GM19463 (cell line): ENCODE results near the gene PAQR8.
A peak's percentile ranks its signal among the peaks of the same experiment; 100 is the strongest.

Source experiments
- ATAC-seq: cut with Tn5 transposase; IDR thresholded peaks from one replicate; pipeline ENCODE4 v1.9.1; 2021; ENCODE audit warnings: mild to moderate bottlenecking, moderate library complexity; ENCODE audit not compliant: unreplicated experiment

PAQR8 gene

DNA sequence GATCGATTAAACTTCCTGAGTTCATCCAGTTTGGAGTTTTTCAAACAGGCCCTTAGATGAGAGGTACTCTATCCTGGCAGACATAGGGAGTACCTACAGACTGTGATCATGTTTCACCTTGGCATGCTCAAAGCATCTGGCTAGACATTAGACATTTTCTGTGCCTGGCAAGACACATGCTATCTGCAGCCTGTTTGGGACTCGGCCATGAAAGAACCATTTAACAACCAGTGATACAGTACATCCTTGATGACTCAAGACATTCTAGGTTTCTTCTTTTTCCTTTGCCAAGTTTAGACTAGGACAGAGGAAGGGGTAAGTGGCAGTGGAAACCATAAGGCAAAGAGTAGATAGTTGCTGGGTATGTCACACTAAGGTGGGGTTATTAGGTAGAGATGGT, 15.4 kb upstream of the PAQR8 start:
- no peak for ATAC-seq

DNA sequence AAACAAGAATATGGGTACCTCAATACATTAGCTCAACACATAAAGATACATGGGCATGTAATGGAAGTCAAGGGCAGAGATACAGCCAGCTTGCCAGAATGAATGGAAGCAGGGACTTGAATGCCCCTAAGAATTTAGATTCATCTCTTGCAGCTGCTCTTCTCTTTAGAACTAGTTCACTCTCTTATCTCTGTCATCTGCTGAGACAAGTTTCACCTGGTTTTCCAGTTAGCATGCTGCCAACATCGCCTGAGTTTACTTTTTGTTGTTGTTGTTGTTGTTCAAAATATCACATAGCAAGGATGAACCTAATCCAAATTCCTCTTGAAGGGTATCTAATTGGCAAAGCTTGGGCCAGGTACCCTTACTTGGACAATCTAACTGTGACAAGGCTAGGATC, 14.1 kb upstream of the PAQR8 start:
- ATAC-seq = no peak

DNA sequence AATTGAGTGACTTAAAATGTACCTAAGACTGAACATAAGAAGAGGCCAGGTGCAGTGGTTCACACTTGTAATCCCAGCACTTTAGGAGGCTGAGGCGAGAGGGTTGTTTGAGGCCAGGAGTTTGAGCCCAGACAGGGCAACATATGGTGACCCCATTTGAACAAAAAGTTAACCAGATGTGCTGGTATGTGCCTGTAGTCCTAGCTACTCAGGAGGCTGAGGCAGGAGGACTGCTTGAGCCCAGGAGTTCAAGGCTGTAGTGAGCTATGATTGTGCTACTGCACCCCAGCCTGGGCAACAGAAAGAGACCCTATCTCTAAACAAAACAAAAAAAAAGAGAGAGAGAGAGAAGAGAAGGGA, 10.1 kb upstream of the PAQR8 start:
- no peak for ATAC-seq

DNA sequence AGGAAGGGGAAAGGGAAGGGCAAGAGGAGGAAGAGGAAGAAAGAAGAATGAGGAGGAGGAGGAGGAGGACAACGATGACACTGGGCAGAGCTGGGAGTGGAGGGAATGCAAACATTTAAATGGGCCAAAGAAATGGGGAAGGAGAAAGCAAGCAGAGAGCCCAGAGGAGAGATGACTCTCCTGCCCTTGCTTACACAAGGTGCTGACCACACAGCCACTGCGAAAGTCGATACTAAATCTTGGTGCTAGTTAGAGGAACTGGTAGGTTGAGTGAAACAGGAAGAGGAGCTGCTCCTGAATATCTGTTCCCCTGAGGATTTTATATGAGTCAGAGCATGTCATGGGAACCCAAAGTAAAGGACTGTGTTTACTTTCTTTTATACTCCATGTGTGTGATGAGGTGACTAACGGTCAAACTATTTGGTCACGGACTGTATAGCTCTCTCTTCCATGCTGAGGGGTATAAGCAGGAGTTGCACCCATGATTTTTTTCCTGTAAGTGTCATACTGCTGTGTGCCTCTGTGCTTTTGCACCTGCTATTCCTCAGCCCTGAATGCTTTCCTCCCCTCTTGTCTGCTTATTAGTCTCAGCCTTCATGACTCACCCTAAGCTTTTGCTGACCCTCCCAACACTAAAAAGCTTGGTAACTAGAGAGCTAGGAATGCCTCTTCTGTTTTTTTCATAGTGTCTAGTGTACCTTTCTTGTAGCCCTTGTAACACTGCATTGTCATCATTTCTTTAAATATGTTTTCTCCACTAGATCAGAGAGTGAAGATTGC, 9.5 kb upstream of the PAQR8 start:
- peak; percentile 91 for ATAC-seq

DNA sequence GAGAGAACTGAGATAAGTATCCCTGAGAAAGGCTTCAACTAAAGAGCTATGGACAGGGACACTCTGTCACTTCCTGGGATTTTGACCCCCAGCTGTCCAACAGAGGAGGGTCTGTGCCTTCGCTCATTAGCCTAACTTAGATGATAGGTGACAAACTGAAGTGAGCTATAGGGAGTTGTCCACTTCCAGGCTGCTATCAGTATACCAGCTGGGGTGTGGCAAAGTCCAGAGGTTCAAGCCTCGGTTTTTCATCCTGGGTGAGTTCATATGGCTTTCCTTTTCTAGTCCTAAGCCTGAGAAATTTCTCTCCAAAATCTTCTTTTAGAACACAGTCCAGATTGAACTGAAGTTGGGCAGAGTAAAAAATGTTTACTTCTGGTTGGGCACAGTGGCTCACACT, 5.9 kb upstream of the PAQR8 start:
- ATAC-seq = no peak

DNA sequence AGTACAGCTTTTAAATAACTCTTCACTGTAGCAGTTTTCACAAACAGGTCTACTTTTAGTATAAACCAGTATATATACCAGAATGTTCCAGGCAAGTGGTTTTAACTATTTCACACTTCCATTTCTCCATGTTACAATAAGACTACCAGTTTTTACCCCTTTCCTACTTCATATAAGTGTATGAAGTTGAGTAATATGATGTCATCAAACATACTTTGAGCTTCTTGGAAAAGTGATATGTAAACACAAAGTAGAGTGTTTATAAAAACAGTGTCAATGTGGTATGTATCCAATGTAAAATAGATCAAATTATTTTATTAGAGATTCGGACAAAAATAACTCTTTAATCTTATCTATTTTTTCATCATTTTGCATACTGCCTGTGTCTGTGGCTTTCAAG, 2.5 kb upstream of the PAQR8 start:
- ATAC-seq = no peak

DNA sequence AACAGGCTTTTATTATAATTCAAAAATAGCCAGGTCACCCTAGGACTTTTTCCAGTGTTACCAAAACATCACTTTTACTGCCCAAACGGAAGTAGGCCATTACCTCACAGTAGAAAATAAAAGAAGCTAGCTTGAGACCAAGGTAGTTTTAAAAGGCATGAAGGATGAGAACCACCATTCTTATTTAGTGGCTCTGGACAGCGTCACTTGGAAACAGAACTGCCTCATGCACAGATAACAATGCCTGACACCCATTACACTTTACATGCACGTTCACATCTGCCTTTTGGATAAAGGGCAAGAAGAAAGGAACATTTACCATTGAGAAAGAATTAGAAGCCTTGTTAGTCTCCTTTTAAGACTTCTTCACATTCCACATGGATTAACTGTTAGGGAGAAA, 1.9 kb upstream of the PAQR8 start:
- ATAC-seq = no peak

DNA sequence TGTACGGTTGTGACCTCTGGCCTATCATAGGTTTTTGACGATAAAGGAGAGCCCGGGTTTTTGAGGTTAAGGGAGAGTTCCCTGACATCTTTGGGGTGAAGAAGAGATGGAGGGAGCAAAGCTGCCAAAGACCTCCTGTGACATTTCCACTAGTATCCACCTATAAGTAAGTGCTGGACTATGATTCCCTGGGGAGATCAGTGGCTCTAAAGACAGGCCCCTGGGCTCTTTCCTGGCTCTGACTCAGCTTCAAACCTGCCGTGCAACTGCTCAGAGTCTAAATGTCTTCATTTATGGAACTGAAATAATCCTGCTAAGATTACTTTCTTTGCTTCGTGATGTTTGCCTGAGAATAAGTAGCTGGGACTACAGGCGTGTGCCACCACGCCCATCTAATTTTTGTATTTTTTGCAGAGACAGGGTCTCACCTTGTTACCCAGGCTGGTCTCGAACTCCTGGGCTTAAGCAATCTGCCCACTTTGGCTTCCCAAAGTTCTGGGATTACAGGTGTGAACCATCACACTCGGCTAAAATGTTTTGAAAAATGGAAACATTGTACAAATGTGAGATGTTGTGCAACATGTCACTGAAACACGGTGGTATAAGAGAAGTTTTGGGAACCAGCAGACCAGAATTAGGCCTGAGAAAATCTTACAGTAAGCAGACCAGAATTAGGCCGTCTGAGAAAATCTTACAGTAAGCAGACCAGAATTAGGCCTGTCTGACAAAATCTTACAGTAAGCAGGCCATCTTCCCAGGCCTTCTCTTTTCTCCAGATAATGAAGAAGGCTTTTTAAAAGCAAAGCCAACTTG, 1.1 kb upstream of the PAQR8 start:
- ATAC-seq = no peak

DNA sequence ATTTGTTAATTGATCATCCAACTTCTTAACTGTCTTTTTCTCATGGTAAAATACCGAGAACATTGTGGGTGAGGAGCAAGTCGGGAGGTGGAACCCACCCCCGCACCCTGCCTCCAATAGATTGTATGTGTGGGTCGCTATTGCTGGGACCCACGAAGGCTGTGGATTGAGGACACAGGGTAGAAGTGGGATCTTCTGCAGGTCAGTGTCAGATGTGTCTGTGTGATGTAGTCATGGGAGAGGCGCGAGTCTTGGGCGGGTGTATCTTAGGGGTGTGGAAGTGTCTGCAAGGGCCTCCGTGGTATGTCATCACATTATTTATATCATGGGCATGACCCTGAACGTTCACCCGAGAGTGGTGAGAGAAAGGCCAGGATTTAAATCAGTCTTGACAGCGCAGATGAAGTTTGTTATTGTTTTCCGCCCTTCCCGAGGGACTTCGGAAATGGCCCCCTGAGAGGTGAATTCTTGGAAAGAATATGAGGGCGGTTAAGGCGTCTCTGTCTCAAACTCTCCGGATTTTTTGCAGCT, 472 bp upstream of the PAQR8 start:
- ATAC-seq = peak; percentile 1

DNA sequence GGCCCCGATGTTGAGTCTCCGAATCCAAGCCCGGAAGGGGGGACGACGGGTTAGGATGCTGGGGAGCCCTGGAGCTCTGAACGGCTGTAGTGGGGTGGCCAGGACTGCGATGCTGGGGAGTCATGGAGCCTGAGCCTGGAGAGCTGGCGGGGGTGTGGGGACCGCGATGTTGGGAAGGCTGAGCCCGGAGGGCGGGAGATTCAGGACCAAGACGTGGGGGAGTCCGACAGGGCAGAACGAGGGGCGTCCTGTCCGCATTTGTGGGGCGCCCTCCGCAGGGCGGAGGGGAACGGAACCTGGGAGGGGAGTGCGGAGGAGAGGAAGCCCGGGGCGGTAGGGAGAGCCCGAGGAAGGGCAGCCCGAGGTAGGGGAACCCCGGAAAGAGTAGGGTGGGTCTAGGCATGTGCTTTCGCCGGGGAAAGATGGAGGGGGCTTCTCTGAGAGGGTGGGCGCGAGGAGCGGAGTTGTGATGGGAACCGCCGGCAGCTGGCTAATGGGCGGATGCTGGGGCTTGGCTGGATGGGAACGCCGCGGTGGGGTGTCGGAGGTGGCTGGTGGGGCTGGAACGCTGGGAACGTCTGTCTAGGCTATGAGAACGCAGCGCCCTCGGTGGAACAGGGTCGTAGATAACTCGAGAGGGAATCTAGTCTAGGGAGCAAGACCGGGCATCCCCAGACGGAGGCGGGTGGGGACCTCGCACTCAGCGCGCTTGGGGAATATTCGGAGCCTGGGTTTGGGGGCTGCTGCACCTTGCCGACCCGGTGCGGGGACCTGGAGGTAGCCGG, 684 bp downstream of the PAQR8 start:
- peak; percentile 42 for ATAC-seq

DNA sequence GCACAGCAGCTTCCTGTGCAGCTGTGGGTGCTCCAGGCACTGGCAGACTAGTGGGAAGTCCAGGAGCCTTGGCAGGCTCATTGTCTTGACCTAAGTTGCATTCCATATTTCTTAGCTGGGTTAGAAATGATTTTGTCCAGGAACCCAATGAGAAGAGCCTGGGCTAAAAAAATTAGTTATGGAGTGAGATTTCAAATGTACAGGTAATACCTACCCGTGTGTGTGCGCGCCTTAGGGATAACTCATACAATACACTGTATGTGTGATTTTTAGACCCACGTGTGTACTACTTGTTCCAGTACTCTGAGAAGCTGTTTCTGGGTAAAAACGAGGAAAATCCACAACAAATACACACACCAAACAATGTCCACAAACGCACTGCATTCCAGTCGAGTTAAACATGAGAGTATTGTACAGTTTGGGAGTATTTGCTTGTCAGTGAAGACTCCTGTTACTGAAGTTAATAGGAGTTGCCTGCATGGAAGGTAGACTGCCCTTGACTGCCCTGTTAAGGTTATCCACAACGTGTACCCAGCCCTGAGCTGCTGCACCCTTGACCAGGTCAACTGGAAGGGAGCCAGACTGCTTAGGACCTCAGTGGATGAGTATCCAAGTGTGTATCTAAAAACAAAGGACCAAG, 1.4 kb downstream of the PAQR8 start:
- no peak for ATAC-seq

DNA sequence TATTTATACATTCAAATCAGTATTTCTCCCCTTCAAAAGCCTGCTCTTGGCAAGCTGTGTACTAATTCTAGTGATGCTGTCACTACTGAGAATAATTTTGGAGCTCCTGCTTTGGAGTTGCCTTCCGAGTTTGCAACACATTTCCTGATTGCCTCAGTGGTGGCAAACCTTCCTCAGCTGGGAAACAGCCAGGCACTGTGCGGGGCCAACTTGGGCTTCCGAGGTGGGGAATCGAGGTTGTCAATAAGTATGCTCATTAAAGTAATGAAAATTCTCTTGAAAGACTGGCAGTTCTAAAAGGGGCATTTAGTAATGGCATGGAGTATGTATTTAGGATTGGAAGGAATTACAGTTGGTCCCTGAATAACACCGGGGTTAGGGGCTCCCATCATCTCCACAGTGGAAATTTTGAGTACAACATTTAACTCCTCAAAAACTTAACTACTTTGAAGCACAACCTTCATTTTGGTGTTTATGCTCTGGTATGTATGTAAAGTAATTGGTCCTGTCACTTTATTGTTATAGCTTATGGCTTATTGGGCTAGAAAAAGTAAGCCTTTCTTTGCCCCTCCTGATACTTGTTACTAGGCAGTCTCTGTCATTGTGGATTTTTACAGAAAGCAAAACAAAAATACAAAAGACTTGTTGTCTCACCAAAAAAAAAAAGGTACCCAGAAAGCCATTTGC, 2.7 kb downstream of the PAQR8 start:
- no peak for ATAC-seq

DNA sequence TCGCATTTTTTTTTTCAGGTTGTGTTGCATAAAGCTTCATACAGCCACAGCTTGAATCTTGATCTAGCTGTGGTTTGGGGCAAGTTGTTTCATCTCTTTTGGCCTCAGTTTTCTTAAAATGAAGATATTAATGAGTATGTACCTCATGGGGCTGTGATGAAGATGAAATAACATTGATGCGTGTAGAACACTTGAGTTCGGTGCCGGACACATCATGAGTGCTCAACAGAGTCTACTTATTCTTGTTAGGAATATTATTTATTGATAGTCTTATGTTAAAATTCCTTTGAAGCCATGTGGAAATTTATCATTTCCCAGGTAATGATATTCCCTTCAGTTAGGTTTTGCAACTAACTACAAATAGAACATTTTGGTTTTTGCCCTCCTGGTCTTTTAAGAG, 3.4 kb downstream of the PAQR8 start:
- no peak for ATAC-seq

DNA sequence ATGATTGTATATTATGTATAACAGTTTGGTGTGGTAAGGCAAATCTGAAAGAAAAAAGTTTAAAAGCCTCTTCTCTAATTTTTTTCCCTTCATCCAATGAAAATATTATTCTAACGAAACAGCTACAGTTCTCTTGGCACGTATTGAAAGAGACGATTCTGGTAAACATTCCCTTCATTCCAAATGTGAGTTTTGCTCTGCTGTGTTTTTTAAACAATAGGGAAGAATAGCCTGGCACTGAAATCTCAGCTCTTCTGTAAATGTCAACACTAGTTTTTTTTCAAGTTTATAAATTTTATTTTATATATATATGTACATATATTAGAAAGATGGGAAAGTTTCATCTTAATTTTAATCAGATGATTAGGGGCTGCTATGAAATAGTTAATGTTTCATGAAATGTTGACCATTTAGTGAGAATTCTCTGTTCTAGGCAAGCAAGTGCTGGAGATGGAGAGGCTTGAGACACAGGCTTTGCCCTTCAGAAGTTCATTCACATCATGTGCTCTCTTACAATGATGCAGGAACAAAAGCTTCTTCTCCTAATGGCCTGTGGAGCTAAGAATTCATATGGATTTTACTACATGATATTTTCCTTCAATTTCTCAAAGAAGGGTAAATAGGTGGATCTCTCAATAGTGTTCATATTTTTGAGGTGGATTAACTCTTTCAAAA, 4.1 kb downstream of the PAQR8 start:
- ATAC-seq = no peak

DNA sequence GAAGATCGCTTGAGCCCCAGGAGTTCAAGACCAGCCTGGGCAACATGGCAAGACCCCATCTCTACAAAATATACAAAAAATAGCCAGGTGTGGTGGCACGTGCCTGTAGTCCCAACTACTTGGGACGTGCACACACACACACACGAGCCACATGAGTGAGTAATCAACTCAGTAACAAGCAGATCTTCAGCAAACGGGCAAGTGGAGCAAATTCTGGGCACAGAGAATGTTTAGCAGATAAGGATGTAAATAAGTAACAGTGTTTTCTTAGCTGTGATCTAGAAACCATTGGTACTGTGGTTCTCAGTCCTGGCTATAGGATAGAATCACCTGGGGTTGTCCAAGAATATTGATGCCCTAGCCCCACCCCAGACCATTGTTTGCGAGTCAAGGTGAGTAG, 6.1 kb downstream of the PAQR8 start:
- no peak for ATAC-seq

DNA sequence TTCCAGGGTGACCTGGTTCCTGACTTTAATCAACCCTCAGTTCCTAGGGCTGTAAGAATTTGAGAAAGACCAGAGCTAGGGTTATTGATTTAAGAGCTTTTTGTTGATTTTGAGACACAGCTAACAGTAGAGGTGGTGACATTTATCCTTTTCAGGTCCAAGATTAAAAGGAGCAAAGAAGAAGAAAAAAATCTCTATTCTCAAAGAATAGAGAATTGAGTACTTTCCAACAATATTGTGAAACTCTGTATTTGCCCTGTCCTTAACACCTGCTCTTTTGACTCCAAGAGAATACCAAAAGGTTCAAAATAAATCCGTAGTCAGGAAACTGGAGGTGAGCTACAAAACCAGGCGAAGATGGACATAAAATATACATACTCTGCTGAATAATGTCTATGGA, 7.3 kb downstream of the PAQR8 start:
- no peak for ATAC-seq

DNA sequence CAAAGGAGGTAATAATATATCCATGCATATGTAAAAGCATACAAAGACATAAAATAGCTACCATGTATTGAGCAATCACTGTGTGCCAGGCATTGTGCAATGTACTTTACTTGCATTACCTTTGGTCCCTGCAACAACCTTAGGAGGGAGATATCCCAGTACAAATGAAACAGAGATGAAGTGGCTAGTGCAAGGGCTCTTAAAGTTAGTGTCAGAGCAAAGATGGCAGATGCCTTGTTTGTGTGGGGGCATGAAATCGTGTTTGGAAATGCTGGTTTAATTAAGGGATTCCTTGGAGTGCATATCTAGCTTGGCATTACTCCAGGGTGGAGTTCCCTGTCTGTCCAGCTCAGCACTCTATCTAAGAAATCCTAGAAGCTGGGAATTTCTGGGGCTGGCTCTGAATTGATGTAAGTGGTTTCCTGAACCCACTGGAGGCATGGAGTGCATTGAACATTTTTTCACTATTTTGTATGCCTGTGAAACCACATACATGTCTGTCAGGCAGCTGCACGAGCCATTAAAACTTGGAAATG, 9.8 kb downstream of the PAQR8 start:
- ATAC-seq = no peak

DNA sequence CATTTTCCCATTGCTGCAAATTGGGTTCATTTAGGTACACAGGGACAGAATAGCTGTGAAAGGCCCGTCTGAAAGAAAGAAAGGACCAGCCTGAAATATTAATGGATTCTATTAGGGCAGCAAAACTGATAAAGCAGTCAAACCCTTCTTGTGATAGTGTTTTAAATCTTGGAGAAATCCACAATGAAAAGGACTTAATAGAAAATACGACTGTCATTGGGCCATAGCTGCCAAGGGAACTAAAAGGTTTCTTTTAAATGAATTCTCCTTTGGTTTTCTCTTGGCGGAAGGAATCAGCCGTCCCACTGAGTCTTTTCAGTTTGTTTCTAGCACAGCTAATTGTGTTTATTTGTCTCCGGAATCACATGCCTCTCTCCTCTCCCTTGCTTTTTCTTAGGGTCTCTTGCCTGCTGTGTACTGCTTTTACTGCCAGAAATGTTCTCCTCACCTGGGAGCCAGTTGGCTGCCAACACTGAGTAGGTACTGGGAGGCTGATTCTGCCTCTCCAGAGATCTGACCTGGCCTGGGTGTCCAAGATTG, 11.3 kb downstream of the PAQR8 start:
- ATAC-seq = no peak

DNA sequence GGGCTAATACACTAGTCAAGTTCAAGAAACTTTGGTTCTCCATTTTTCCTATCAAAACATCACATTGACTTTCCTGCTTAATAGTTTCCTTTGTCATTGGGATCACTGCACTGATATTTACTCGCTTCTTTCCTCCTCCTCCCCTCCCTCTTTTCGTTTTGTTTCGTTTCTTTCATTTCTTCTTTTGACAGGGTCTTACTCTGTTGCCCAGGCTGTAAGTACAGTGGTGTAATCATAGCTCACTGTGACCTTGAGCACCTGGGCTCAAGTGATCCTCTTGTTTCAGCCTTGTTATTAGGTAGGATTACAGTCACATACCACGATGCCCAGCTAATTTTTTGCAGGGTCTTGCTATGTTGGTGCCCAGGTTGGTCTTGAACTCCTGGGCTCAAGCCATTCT, 12.3 kb downstream of the PAQR8 start:
- no peak for ATAC-seq
